Dendritic cell treated with granulocyte-macrophage colony-stimulating factor and Interleukin-4, amounts not matched to agents 40 ng/mL and 50 ng/mL, for 4 days (primary cell): ENCODE measurements around the gene KRTAP12-1.

Source experiments
- H3K27ac Mint-ChIP-seq: one replicate; pipeline ENCODE4 v1.8.0; 2022; ENCODE audit warnings: mild to moderate bottlenecking, mixed read lengths
- H3K27me3 Mint-ChIP-seq: one replicate; pipeline ENCODE4 v1.8.0; 2022; ENCODE audit warnings: mild to moderate bottlenecking, mixed read lengths
- H3K36me3 Mint-ChIP-seq: one replicate; pipeline ENCODE4 v1.8.0; 2022; ENCODE audit warnings: low read depth, mixed read lengths
- H3K4me1 Mint-ChIP-seq: one replicate; pipeline ENCODE4 v1.8.0; 2022; ENCODE audit warnings: low read depth, mixed read lengths
- H3K4me3 Mint-ChIP-seq: one replicate; pipeline ENCODE4 v1.8.0; 2022; ENCODE audit warnings: mild to moderate bottlenecking, moderate library complexity, mixed read lengths
- H3K9me3 Mint-ChIP-seq: one replicate; pipeline ENCODE4 v1.8.0; 2022; ENCODE audit warnings: mixed read lengths
- intact Hi-C: fragments of 100-400 bp; cut with micrococcal nuclease; formaldehyde crosslinking; loops from one replicate; pipeline ENCODE4 v1.15.0; 2022

Gene KRTAP12-1

DNA sequence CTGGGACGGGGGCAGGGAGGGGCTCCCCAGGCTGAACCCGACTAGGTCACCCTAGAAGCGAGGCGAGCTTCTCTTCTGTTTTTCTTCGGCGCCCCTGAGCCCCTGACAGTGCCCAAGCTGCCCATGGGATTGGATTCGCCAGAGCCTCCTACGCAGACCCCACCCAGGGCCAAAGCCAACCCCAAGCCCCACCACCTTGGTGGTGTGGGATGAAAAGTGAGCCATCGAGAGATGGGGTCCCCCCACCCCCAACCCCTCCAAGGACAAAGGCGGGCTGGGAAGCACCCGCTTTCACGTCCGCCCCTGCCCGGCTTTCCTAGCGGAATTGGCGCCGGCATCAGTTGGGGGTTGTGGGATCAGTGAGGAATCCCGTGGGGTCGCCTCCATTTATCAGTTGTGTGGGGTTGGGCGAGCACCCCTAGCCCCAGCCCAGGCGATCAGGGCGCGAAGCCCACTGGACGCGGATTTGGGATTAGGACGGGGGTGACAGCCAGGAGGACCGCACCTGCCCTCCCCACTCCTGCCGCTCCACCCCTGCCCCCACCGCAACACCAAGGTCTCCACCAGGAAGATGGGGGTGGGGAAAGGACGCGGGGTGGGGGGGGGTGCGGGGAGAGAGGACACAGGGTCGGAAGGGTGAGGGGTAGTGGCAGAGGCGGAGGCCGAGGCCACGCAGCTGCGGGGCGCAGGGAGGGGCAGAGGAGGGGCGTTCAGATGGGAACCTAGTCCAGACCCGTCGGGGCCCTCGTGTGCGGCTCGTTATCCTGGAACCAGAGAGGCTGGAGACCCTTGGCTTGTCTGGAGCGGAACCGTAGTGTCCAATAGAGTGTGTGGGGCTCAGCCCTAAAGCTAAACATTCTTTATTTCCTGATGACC, 25.0 kb upstream of the KRTAP12-1 start:
- H3K4me3 Mint-ChIP-seq: no peak overlapping the region
- intact Hi-C loops: no loop called here
- no peaks in the 10 kb centered on the region for H3K36me3 Mint-ChIP-seq
- peaks cover 7% of the 10 kb centered on the region for H3K4me1 Mint-ChIP-seq
- H3K27me3 Mint-ChIP-seq: peaks cover 97% of the 10 kb centered on the region
- no peaks in the 10 kb centered on the region for H3K9me3 Mint-ChIP-seq
- no peak overlapping the region for H3K27ac Mint-ChIP-seq

DNA sequence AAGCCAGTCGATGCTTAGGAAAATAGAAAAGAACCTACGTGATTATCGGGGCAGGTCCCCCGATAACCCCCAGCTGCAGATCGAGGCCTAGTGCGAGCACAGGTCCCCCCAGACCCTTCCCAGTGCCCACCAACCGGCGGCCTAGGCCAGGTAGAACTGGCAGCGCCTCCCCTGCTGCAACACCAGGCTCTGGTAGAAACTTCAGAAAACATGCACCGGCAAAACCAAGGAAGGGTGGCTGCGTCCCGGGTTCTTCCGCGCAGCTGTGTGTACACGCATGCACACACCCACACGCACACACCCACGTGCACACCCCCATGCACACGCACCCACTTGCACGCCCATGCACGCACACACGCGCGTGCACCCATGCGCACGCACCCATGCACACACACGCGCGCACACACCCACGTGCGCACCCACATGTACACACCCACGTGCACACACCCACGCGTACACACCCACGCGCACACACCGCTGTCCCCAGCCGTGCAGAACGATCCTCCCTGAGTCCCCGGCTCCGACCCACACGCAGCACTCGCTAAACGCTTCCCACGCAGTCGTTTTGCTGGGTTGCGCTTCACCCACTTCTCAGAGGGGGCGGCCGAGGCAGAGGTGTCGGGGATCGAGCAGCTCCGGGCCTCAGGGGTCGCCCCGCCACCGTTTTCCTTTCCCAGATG, 24.2 kb upstream of the KRTAP12-1 start:
- H3K27me3 Mint-ChIP-seq: peaks cover 96% of the 10 kb centered on the region
- H3K4me3 Mint-ChIP-seq: no peak overlapping the region
- H3K36me3 Mint-ChIP-seq: no peaks in the 10 kb centered on the region
- H3K9me3 Mint-ChIP-seq: no peaks in the 10 kb centered on the region
- H3K4me1 Mint-ChIP-seq: peaks cover 7% of the 10 kb centered on the region
- intact Hi-C loops: no loop called here
- no peak overlapping the region for H3K27ac Mint-ChIP-seq

DNA sequence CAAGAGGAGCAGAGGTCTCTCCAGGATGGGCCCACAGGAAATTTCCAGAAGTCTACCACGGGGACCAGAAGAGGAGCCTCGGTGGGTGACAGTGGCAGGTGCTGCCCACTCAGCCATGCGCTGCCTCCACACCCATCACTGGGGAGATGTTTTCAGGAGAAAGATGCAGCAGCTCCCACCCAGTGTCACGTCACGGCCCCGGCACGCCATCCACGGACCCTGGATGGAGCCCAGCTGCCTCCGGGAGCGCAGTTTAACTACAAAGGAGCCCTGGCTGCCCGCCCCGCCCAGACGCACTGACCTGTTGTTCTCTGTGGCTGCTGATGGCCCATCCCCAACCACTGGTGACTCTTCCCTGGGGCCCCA, 22.7 kb upstream of the KRTAP12-1 start:
- H3K27ac Mint-ChIP-seq: no peak overlapping the region
- peaks cover 95% of the 10 kb centered on the region for H3K27me3 Mint-ChIP-seq
- H3K4me3 Mint-ChIP-seq: no peak overlapping the region
- H3K9me3 Mint-ChIP-seq: no peaks in the 10 kb centered on the region
- peaks cover 7% of the 10 kb centered on the region for H3K4me1 Mint-ChIP-seq
- no peaks in the 10 kb centered on the region for H3K36me3 Mint-ChIP-seq
- intact Hi-C loops: no loop called here

DNA sequence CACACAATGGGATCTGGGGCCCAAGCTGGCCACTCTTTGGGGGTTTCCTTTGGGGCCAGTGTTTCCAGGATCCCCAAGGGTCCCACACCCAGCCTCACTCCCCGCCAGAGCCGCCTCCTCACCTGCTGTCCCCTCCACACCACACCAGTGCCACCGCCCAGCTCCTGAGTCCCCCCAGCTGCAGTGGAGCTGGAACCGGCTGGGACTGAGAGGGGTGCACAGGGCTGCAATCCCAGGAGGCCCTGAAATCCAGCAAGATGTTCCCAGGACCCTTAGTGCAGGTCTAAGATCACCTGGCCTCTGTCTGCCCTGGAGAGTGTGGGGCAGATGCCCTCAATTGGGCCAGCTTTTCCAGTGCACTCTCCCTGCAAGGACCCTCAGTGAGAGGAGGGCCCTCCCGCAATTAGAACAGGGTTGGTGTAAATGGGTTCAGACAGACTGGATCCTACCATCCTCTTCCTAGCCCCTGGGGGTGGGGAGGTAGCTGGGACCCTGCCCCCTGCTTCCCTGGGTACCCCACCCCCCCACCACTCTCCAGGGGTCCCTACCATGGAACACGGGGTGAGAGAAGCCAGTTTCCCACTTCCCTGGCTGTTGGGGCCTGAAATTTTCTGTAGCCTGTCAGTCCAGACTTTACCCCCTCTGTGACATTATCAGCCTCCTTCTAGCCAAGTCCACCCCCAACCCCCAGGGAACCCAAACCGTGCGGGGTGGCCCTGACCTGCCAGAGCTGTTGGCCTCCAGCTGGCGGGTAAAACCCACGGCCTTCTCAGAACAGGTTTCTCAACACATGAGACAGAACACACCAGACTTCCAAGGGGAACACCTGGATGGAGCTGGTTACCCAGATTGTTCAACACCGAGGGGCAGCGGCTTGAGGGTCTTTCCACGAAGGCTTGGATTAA, 22.0 kb upstream of the KRTAP12-1 start:
- Mint-ChIP-seq H3K36me3 (no peaks in the 10 kb centered on the region), H3K27me3 (peaks cover 93% of the 10 kb centered on the region), H3K4me3 (no peak overlapping the region), H3K27ac (no peak overlapping the region), H3K9me3 (no peaks in the 10 kb centered on the region), H3K4me1 (peaks cover 2% of the 10 kb centered on the region)
- intact Hi-C loops: no loop called here

DNA sequence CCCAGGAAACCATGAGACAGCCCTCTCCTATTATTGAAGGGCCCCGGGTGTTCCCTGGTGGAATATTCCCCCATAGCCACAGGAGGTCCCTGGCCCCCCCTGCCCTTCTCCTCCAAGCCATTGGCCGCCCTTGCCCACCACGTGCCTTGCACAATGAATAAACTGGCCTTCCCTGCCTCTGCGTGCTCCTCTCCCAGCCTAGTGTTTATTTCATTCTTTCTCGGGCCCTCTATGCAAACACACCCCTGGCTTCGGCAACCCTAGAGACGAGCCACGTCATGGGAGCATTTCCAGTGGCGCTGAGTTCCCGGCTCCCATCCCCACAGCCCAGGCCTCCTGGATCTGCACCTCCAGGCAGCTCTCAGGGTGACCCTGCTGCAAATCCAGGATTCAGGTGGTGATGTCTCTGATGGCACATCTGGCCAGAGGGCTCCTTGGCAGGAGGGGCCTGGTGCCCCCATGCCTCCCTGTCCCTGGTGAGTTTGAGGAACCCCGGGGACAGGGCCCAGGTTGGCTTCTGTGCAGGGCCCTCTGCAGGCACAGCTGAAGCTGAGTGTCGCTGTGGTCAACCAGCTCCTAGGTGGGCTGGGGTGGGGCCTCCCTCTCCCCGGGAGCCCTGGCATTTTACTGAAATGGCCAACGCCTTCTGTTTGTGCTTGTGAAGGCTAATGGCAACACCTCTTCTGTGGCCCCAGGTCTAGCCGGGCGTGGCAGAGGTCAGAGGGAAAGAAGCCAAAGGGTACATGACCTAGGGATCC, 21.2 kb upstream of the KRTAP12-1 start:
- Mint-ChIP-seq H3K4me3 (no peak overlapping the region), H3K4me1 (no peaks in the 10 kb centered on the region), H3K27me3 (peaks cover 92% of the 10 kb centered on the region), H3K36me3 (no peaks in the 10 kb centered on the region), H3K9me3 (no peaks in the 10 kb centered on the region), H3K27ac (no peak overlapping the region)
- intact Hi-C loops: no loop called here

DNA sequence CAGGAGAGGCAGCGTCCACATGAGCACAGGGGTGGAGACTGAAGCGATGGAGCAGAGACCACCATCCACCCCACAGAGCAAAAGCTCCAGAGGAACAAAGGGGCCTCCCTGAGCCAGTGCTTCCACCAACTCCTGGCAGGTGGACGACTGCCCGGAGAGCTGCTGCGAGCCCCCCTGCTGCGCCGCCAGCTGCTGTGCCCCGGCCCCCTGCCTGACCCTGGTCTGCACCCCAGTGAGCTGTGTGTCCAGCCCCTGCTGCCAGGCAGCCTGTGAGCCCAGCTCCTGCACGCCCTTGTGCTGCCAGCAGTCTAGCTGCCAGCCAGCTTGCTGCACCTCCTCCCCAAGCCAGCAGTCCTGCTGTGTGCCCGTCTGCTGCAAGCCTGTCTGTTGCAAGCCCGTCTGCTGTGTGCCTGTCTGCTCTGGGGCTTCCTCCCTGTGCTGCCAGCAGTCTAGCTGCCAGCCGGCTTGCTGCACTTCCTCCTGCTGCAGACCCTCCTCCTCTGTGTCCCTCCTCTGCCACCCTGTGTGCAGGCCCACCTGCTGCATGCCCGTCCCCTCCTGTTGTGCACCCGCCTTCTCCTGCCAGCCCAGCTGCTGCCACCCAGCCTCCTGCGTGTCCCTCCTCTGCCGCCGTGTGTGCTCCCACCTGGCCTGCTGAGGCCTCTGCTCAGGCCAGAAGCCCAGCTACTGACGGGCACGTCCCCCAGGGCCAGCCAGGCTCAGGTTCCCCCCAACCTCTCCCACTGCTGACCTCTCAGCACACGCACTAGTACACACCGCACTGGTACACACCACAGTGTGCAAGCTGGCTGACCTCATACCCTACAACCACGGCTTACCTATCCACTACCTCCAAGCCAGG, 20.4 kb upstream of the KRTAP12-1 start:
- Mint-ChIP-seq H3K4me1 (no peaks in the 10 kb centered on the region), H3K27me3 (peaks cover 92% of the 10 kb centered on the region), H3K4me3 (no peak overlapping the region), H3K9me3 (no peaks in the 10 kb centered on the region), H3K27ac (no peak overlapping the region), H3K36me3 (no peaks in the 10 kb centered on the region)
- intact Hi-C loops: no loop called here

DNA sequence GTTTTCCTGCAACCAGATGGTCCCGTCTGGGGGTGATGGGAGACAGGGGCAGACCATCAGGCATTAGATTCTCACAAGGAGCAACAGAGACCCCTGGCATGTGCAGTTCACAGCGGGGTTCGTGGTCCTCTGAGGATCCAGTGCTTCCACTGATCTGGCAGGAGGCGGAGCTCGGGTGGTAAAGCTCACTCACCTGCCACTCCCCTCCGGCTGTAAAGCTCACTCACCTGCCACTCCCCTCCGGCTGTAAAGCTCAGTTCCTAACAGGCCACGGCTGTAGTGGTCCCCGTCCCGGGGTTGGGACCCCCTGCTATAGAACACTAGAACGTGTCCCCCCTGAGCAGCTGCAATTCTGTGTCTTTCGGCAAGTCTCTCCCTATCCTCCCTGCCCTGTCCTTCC, 19.6 kb upstream of the KRTAP12-1 start:
- intact Hi-C loops: no loop called here
- Mint-ChIP-seq H3K36me3 (no peaks in the 10 kb centered on the region), H3K27ac (no peak overlapping the region), H3K27me3 (peaks cover 92% of the 10 kb centered on the region), H3K4me3 (no peak overlapping the region), H3K4me1 (no peaks in the 10 kb centered on the region), H3K9me3 (no peaks in the 10 kb centered on the region)

DNA sequence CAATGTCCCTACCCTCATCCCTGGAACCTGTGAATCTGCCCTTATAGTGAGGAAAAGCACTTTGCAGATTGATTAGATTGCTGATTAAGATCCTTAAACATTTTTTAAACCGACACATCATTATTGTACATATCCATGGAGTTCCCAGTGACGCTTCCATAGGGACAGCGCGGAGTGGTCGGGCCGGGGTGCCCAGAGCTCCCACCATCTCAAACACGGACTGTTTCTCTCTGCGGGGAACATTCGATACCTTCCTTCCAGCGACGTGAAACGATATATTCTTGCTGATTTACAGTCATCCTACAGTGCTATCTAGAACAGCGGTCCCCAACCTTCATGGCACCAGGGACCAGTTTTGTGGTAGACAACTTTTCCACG, 19.0 kb upstream of the KRTAP12-1 start:
- intact Hi-C loops: no loop called here
- Mint-ChIP-seq H3K4me1 (no peaks in the 10 kb centered on the region), H3K27ac (no peak overlapping the region), H3K9me3 (no peaks in the 10 kb centered on the region), H3K27me3 (peaks cover 92% of the 10 kb centered on the region), H3K4me3 (no peak overlapping the region), H3K36me3 (no peaks in the 10 kb centered on the region)

DNA sequence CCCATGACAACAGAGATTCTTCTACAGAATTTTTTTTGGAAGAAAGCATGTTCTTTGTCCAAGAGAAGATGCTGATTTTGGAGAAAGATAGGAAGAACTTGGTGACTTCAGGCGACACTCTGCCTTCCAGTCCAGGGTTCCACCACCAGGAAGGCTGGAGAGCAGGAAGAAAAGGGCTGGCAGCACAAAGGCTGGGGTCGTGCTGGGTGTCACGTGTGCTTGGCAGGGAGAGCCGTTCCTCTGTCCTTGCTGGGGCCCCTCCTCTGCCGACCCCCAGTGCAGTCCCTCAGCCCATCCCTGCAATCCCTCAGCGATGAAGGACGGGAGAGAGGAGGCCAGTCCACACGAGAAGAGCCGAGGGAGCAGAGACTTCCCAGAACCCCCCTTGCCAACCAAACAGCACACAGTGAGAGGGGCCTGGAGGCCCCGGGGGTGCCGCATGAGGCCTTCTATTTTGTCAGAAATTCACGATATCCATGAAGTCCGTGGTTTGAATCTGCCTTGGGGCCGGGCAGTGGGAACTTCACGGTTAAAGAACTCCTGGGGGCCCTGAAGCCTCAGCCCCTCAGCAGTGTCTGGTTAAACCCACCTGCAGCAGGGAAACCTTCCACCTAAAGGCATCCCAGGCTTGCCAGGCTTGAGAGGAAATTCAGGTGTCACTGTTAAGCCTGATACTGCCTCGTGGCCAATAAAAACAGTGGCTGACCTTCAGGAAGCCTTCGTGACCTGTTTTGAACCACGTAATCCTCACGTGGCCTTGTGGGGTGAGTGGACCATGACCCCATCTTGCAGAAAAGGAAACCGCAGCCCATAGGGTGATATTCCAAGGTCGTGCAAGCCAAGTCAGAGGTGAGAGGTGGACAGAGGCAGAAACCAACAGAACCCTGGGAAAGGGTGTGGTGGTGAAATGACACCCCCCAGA, 18.4 kb upstream of the KRTAP12-1 start:
- H3K36me3 Mint-ChIP-seq: no peaks in the 10 kb centered on the region
- H3K4me3 Mint-ChIP-seq: no peak overlapping the region
- intact Hi-C loops: no loop called here
- no peaks in the 10 kb centered on the region for H3K4me1 Mint-ChIP-seq
- H3K27me3 Mint-ChIP-seq: peaks cover 90% of the 10 kb centered on the region
- H3K9me3 Mint-ChIP-seq: no peaks in the 10 kb centered on the region
- H3K27ac Mint-ChIP-seq: no peak overlapping the region

DNA sequence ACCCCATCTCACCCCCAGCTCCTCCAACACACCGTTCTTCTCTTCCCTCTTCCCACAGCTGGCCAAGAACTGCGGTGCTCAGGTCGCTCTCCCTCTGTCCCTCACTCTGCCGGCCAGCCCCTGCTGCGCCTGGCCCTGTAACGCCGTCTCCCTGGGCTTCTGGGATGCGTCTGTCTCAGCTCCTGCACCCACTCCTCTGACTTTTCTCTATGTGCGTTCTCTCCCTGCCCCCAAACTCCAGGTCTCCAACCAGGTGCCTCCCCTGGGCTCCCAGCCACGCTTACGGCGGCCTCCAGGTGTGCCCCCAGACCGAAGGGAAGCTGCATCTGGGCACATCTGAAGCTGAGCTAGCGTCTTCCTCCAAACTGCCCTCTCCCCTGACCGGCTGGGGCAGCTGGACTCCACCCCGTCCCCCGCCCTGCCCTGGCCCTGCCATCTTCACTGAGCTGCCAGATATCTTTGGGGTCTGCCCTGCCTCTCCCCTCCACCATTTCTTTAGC, 17.6 kb upstream of the KRTAP12-1 start:
- Mint-ChIP-seq H3K9me3 (no peaks in the 10 kb centered on the region), H3K27me3 (peaks cover 88% of the 10 kb centered on the region), H3K36me3 (no peaks in the 10 kb centered on the region), H3K4me1 (no peaks in the 10 kb centered on the region), H3K27ac (no peak overlapping the region), H3K4me3 (no peak overlapping the region)
- intact Hi-C loops: no loop called here

DNA sequence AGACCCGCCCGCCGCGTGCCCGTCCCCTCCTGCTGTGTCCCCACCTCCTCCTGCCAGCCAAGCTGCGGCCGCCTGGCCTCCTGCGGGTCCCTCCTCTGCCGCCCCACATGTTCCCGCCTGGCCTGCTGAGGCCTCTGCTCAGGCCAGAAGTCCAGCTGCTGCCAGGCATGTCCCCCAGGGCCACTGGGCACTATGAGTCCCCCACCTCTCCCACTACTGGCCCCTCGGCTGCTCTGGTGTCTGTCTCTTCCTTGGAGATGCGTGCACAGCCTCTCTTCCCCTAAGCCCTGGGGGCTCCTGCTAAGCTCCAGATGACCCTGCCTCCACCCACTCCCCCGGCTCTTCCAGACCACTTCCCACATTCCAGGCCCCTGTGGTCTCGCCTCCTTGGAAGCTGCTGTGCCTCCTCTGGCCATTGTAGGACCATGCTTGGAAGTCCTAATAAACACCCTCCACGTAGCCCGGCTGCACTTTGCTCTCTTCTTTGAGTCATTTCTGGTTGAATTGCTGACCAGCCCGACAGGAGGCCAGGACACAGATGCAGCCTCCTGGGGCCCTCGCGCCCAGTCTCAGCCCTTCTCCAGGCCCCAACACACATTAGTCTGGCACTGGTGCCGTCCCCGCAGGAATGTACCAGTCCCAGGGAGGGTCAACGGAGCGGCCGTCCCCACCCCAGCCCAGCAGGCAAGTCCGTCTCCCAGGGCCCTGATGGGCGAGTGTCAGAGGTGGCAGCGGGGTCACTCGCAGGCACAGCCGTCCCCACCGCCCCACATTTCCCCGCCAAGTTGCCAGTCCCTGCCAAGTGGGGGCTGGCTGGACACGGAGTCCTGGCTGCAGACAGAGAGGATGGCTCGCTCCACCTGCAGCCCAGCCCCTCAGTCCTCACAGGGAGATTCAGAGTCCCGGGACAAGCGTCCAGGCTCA, 16.1 kb upstream of the KRTAP12-1 start:
- H3K4me1 Mint-ChIP-seq: no peaks in the 10 kb centered on the region
- peaks cover 77% of the 10 kb centered on the region for H3K27me3 Mint-ChIP-seq
- peaks cover 11% of the 10 kb centered on the region for H3K9me3 Mint-ChIP-seq
- intact Hi-C loops: no loop called here
- H3K36me3 Mint-ChIP-seq: no peaks in the 10 kb centered on the region
- no peak overlapping the region for H3K4me3 Mint-ChIP-seq
- no peak overlapping the region for H3K27ac Mint-ChIP-seq
